H1 (cell line): ENCODE results near the gene RBMS1. TPM values are rescaled to one million over a fixed set of nuclear protein-coding genes. Genes with fewer than 3 reads are reported as not detected.

ENCODE experiments used
- CTCF ChIA-PET: fragments of 300-600 bp; sonication (Branson Sonifier 250); formaldehyde crosslinking; loops from one replicate; lab custom pipeline; 2021; ENCODE audit not compliant: partially characterized antibody; lab: Charles Lee
- POLR2A ChIA-PET: fragments of 300-600 bp; sonication (Branson Sonifier 250); formaldehyde crosslinking; loops from one replicate; lab custom pipeline; 2021; ENCODE audit warnings: inconsistent platforms; ENCODE audit not compliant: partially characterized antibody; lab: Charles Lee
- DNase-seq, 2 experiments: peaks; one replicate each; pipeline versions ENCODE4 v3.0.0 to v3.0.0-alpha.2; 2010 to 2022; ENCODE audit warnings: low spot score in 2 of 2, low read depth in 1 of 2, mixed read lengths in 1 of 2
- FAIRE-seq: peaks from 2 replicates; lab custom pipeline; 2011; peaks lifted over from hg19 to GRCh38; lab: Jason Lieb, UNC
- H2AFZ ChIP-seq: 2 replicates; pipeline ENCODE4 v1.8.1; 2012; ENCODE audit warnings: low read length, inconsistent platforms
- H2AK5ac ChIP-seq: 2 replicates; pipeline ENCODE4 v1.6.1; 2013; ENCODE audit warnings: low read depth, low read length
- H2BK120ac ChIP-seq: replicated peaks from 2 replicates; pipeline ENCODE3; 2013; ENCODE audit warnings: low read depth, low read length, inconsistent platforms
- H2BK12ac ChIP-seq: 2 replicates; pipeline ENCODE4 v1.6.1; 2013; ENCODE audit warnings: low read depth, low read length
- H2BK15ac ChIP-seq: 2 replicates; pipeline ENCODE4 v1.6.1; 2013; ENCODE audit warnings: low read length
- H2BK20ac ChIP-seq: 2 replicates; pipeline ENCODE4 v1.6.1; 2013; ENCODE audit warnings: low read length
- H2BK5ac ChIP-seq: 2 replicates; pipeline ENCODE4 v1.6.1; 2013; ENCODE audit warnings: low read depth, low read length
- H3K14ac ChIP-seq: 2 replicates; pipeline ENCODE4 v1.6.1; 2013; ENCODE audit warnings: inconsistent platforms; ENCODE audit not compliant: insufficient read length
- H3K18ac ChIP-seq: 2 replicates; pipeline ENCODE4 v1.6.1; 2013; ENCODE audit warnings: low read length; ENCODE audit errors: extremely low read depth
- H3K23ac ChIP-seq: 2 replicates; pipeline ENCODE4 v1.6.1; 2013; ENCODE audit warnings: inconsistent platforms; ENCODE audit not compliant: insufficient read length
- H3K23me2 ChIP-seq: 2 replicates; pipeline ENCODE4 v1.6.1; 2013; ENCODE audit warnings: low read depth, low read length
- H3K27ac ChIP-seq: 2 replicates; pipeline ENCODE4 v1.6.1; 2011; ENCODE audit warnings: low read depth, low read length, inconsistent platforms
- H3K27me3 ChIP-seq, 4 experiments: replicated peaks in 1 of 4; 1 replicate in 1 of 4; 2 replicates in 3 of 4; pipeline versions ENCODE4 v1.6.1 to v1.8.1; 2011 to 2013; ENCODE audit warnings: low read length in 3 of 4, mild to moderate bottlenecking in 3 of 4, inconsistent platforms in 2 of 4, mixed read lengths in 2 of 4, moderate library complexity in 1 of 4; ENCODE audit not compliant: control insufficient read depth in 3 of 4, insufficient read depth in 3 of 4; ENCODE audit errors: extremely low read depth in 1 of 4
- H3K36me3 ChIP-seq, 4 experiments: 2 replicates each; pipeline versions ENCODE4 v1.6.1 to v1.8.1; 2011 to 2013; ENCODE audit warnings: mild to moderate bottlenecking in 4 of 4, low read length in 3 of 4, moderate library complexity in 2 of 4, control low read depth in 1 of 4, inconsistent platforms in 1 of 4; ENCODE audit not compliant: insufficient read depth in 4 of 4, control insufficient read depth in 2 of 4
- H3K4ac ChIP-seq: replicated peaks from 2 replicates; pipeline ENCODE3; 2013; ENCODE audit warnings: low read length, low read depth, mixed read lengths, inconsistent platforms; ENCODE audit not compliant: insufficient read length
- H3K4me1 ChIP-seq, 4 experiments: replicated peaks in 1 of 4; 1 replicate in 1 of 4; 2 replicates in 3 of 4; pipeline versions ENCODE4 v1.6.1 to v1.8.1; 2011 to 2013; ENCODE audit warnings: low read length in 3 of 4, inconsistent platforms in 2 of 4, mixed read lengths in 1 of 4; ENCODE audit not compliant: insufficient read depth in 4 of 4, control insufficient read depth in 3 of 4
- H3K4me2 ChIP-seq, 2 experiments: 2 replicates each; pipeline versions ENCODE4 v1.6.1 to v1.8.1; 2011 to 2013; ENCODE audit warnings: low read depth in 2 of 2, low read length in 2 of 2, control low read depth in 1 of 2, inconsistent platforms in 1 of 2, mild to moderate bottlenecking in 1 of 2; ENCODE audit not compliant: insufficient read depth in 1 of 2
- H3K4me3 ChIP-seq, 4 experiments: fragments of 200-600, 300-600 bp in 1 of 4; sonication (generic), shearing (Covaris generic), sonication (Bioruptor Twin) in 1 of 4; 2 replicates each; pipeline versions ENCODE4 v1.5.1 to v1.8.1; 2011 to 2016; ENCODE audit warnings: low read length in 4 of 4, low read depth in 3 of 4, control low read depth in 2 of 4, inconsistent platforms in 2 of 4, mild to moderate bottlenecking in 2 of 4, mixed read lengths in 1 of 4, moderate library complexity in 1 of 4; ENCODE audit not compliant: insufficient read depth in 2 of 4; ENCODE audit errors: extremely low read depth in 1 of 4
- H3K56ac ChIP-seq: replicated peaks from 2 replicates; pipeline ENCODE3; 2013; ENCODE audit warnings: low read depth, mild to moderate bottlenecking, mixed read lengths, low read length, inconsistent platforms; ENCODE audit not compliant: insufficient read length
- H3K79me1 ChIP-seq: 2 replicates; pipeline ENCODE4 v1.6.1; 2013; ENCODE audit warnings: low read depth, low read length, control low read depth
- H3K79me2 ChIP-seq, 2 experiments: 2 replicates each; pipeline versions ENCODE4 v1.6.1 to v1.8.1; 2012 to 2013; ENCODE audit warnings: low read length in 2 of 2, mild to moderate bottlenecking in 2 of 2, inconsistent platforms in 1 of 2; ENCODE audit not compliant: insufficient read depth in 2 of 2, control insufficient read depth in 1 of 2
- H3K9ac ChIP-seq, 4 experiments: replicated peaks in 1 of 4; 1 replicate in 1 of 4; 2 replicates in 3 of 4; pipeline versions ENCODE4 v1.6.1 to v1.8.1; 2011 to 2013; ENCODE audit warnings: low read depth in 3 of 4, low read length in 3 of 4, control low read depth in 2 of 4, mild to moderate bottlenecking in 2 of 4, moderate library complexity in 2 of 4, inconsistent platforms in 1 of 4; ENCODE audit errors: extremely low read depth in 1 of 4
- H3K9me3 ChIP-seq, 2 experiments: 2 replicates each; pipeline versions ENCODE4 v1.6.1 to v1.8.1; 2012 to 2013; ENCODE audit warnings: mild to moderate bottlenecking in 2 of 2, moderate library complexity in 2 of 2, control low read depth in 1 of 2, inconsistent platforms in 1 of 2, low read depth in 1 of 2, low read length in 1 of 2, mixed read lengths in 1 of 2; ENCODE audit not compliant: insufficient read depth in 2 of 2
- H4K20me1 ChIP-seq, 2 experiments: replicated peaks in 1 of 2; 2 replicates each; pipeline versions ENCODE3 to v1.8.1; 2011 to 2013; ENCODE audit warnings: inconsistent platforms in 2 of 2, low read length in 2 of 2, mild to moderate bottlenecking in 1 of 2; ENCODE audit not compliant: insufficient read depth in 2 of 2, control insufficient read depth in 1 of 2
- H4K5ac ChIP-seq: 2 replicates; pipeline ENCODE4 v1.6.1; 2013; ENCODE audit warnings: low read length, low read depth, mixed read lengths, inconsistent platforms; ENCODE audit not compliant: insufficient read length
- H4K8ac ChIP-seq: 2 replicates; pipeline ENCODE4 v1.8.0; 2013; ENCODE audit warnings: mild to moderate bottlenecking, moderate library complexity, low read length, inconsistent platforms; ENCODE audit not compliant: insufficient read depth; ENCODE audit errors: extremely low read depth
- H4K91ac ChIP-seq: replicated peaks from 2 replicates; pipeline ENCODE3; 2013; ENCODE audit warnings: low read length, mixed read lengths, inconsistent platforms; ENCODE audit not compliant: insufficient read length
- ATF3 ChIP-seq: IDR thresholded peaks from 2 replicates; pipeline ENCODE4 v1.6.1; 2011; ENCODE audit warnings: low read depth, mild to moderate bottlenecking, low read length; ENCODE audit not compliant: insufficient read depth
- CTCF ChIP-seq, 3 experiments: IDR thresholded peaks; 1 replicate in 2 of 3; 2 replicates in 1 of 3; pipeline versions ENCODE4 v1.5.1 to v1.6.1; 2011; ENCODE audit warnings: low read length in 3 of 3, mild to moderate bottlenecking in 3 of 3, inconsistent platforms in 2 of 3, low read depth in 1 of 3, moderate library complexity in 1 of 3; ENCODE audit not compliant: insufficient read depth in 1 of 3; ENCODE audit errors: control extremely low read depth in 1 of 3
- GTF2F1 ChIP-seq: IDR thresholded peaks from 2 replicates; pipeline ENCODE4 v1.6.1; 2012; ENCODE audit warnings: low read depth, low read length, improper control_type of control experiment, borderline replicate concordance
- JUN ChIP-seq: IDR thresholded peaks from 2 replicates; pipeline ENCODE4 v1.6.1; 2011; ENCODE audit warnings: low read depth, mild to moderate bottlenecking, improper control_type of control experiment, low read length
- JUND ChIP-seq: IDR thresholded peaks from 2 replicates; pipeline ENCODE4 v1.6.1; 2011; ENCODE audit warnings: mild to moderate bottlenecking, improper control_type of control experiment, low read length
- PHF8 ChIP-seq: fragments of 200-600 bp; sonication (generic); conservative IDR thresholded peaks from 2 replicates; pipeline ENCODE4 v1.7.1; 2012; ENCODE audit warnings: low read depth, mild to moderate bottlenecking, inconsistent platforms, low read length, moderate library complexity
- SAP30 ChIP-seq: fragments of 300-600 bp; sonication (generic); IDR thresholded peaks from 2 replicates; pipeline ENCODE4 v1.7.1; 2012; ENCODE audit warnings: low read length, moderate library complexity, mild to moderate bottlenecking, inconsistent platforms; ENCODE audit not compliant: insufficient read depth, insufficient replicate concordance
- polyA plus RNA-seq, 7 experiments: library from polyadenylated mRNA; depleted of rRNA in 3 of 7; stranded (reverse) in 5 of 7; unstranded in 2 of 7; fragments of >200 nt in 5 of 7; fragments of 200-250 nt in 2 of 7; gene quantifications; 1 replicate in 5 of 7; 2 replicates in 1 of 7; 4 replicates in 1 of 7; pipeline versions ENCODE4 v1.2.1 to v1.2.3, GENCODE V29; 2011 to 2013; ENCODE audit warnings: missing spikeins in 2 of 7, mixed read lengths in 2 of 7
- total RNA-seq: library from RNA; stranded (reverse); fragmentation: NEBNext Ultra II Directional; extraction: Animal tissue kit (Norgen Biotek cat#: 25700); gene quantifications from 2 replicates; pipeline ENCODE4 v1.2.1, GENCODE V29; 2021

RBMS1 gene
- total and polyA plus RNA-seq, 2 of the 8 experiments (the other 6 are each of a cell fraction or from before 2014, with no cell fraction given), result 53.7 to 60.0 TPM

DNA sequence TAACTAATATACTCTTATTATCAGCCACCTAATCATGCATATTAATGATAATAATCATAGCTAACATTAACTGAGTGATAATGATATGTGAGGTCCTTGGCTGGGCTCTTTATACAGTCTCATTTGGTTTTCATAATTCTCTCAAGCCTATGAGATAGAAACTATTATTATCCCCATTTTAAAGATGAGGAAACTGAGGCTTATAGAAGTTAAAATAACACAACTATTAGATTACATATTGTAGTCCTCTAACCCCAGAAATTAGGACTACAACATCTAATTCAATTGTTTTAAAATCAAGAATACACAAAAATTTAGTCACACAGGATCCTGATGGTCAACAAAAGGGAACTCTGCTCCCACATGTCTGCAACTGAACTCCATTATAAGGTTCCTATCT lies 209.9 kb downstream of the RBMS1 start:
- Histone ChIP-seq H3K4ac (no peak overlapping the region), H2BK20ac (no peak overlapping the region), H3K4me1 (no peaks in the 10 kb centered on the region), H3K23me2 (no peaks in the 10 kb centered on the region), H3K18ac (no peak overlapping the region), H4K8ac (no peak overlapping the region), H4K91ac (no peak overlapping the region), H2BK120ac (no peak overlapping the region), H3K14ac (no peak overlapping the region), H3K4me2 (no peak overlapping the region), H3K9me3 (no peaks in the 10 kb centered on the region), H4K5ac (no peak overlapping the region), H3K27ac (no peak overlapping the region), H3K79me2 (no peaks in the 10 kb centered on the region), H3K4me3 (no peak overlapping the region), H4K20me1 (no peaks in the 10 kb centered on the region), H3K56ac (no peak overlapping the region), H2AK5ac (no peak overlapping the region), H3K23ac (no peak overlapping the region), H2AFZ (no peak overlapping the region), H3K9ac (no peak overlapping the region), H2BK12ac (no peak overlapping the region), H3K36me3 (peaks cover 0 to 33% (median 7%) of the 10 kb centered on the region in 4 experiments; a peak in 4 of 8 replicates), H2BK15ac (no peak overlapping the region), H3K27me3 (peaks cover 0 to 1% (median 0%) of the 10 kb centered on the region in 4 experiments; a peak in 1 of 7 replicates), H3K79me1 (no peaks in the 10 kb centered on the region), H2BK5ac (no peak overlapping the region)
- CTCF ChIA-PET, result interaction anchor here (0.7 to 1.4 kb wide), 2 partner anchors 40 to 747 kb away, joined by 3 to 5 read pairs; no protein-coding TSS in a partner anchor
- POLR2A ChIA-PET, result no interaction called here
- FAIRE-seq (no peak), DNase-seq (no peak)
- TF ChIP-seq GTF2F1 (no peak), JUND (no peak), PHF8 (no peak), ATF3 (no peak), SAP30 (no peak), JUN (no peak), CTCF (IDR thresholded peaks at IDR 0.05; ENCODE audit: control extremely low read depth in 1 of 3, insufficient read depth in 1 of 3, low read depth in 1 of 3, low read length in 3 of 3) (no peak)
